ENCODE measurements around the gene WWOX.

Gene WWOX

GRCh38 chr16:79011282-79011681, 911.8 kb downstream of the WWOX start:
- Histone ChIP-seq H3K4me3 (replicated peaks; ENCODE audit: low read depth, low read length) (no peak overlapping the region), H3K36me3 (ENCODE audit: control insufficient read depth, insufficient read depth, low read length) (no peaks in the 10 kb centered on the region), H3K27me3 (replicated peaks; ENCODE audit: control insufficient read depth, insufficient read depth, low read length) (no peaks in the 10 kb centered on the region)
- no peak for TF ChIP-seq CTCF (IDR thresholded peaks at IDR 0.05; ENCODE audit: insufficient read depth, low read length, poor library complexity, severe bottlenecking)
- DNase-seq (ENCODE audit: extremely low read depth, insufficient read length): no peak

GRCh38 chr16:79012671-79013434, 913.4 kb downstream of the WWOX start:
- TF ChIP-seq CTCF (IDR thresholded peaks at IDR 0.05; ENCODE audit: insufficient read depth, low read length, poor library complexity, severe bottlenecking): no peak
- peak; percentile 13 for DNase-seq (ENCODE audit: extremely low read depth, insufficient read length)
- Histone ChIP-seq H3K27me3 (replicated peaks; ENCODE audit: control insufficient read depth, insufficient read depth, low read length) (no peaks in the 10 kb centered on the region), H3K36me3 (ENCODE audit: control insufficient read depth, insufficient read depth, low read length) (no peaks in the 10 kb centered on the region), H3K4me3 (replicated peaks; ENCODE audit: low read depth, low read length) (no peak overlapping the region)

GRCh38 chr16:79013930-79014660, 914.6 kb downstream of the WWOX start:
- TF ChIP-seq CTCF (IDR thresholded peaks at IDR 0.05; ENCODE audit: insufficient read depth, low read length, poor library complexity, severe bottlenecking): no peak
- DNase-seq (ENCODE audit: extremely low read depth, insufficient read length): no peak
- Histone ChIP-seq H3K4me3 (replicated peaks; ENCODE audit: low read depth, low read length) (no peak overlapping the region), H3K27me3 (replicated peaks; ENCODE audit: control insufficient read depth, insufficient read depth, low read length) (no peaks in the 10 kb centered on the region; the same call in 1 of the 2 replicates), H3K36me3 (ENCODE audit: control insufficient read depth, insufficient read depth, low read length) (no peaks in the 10 kb centered on the region)

DNA sequence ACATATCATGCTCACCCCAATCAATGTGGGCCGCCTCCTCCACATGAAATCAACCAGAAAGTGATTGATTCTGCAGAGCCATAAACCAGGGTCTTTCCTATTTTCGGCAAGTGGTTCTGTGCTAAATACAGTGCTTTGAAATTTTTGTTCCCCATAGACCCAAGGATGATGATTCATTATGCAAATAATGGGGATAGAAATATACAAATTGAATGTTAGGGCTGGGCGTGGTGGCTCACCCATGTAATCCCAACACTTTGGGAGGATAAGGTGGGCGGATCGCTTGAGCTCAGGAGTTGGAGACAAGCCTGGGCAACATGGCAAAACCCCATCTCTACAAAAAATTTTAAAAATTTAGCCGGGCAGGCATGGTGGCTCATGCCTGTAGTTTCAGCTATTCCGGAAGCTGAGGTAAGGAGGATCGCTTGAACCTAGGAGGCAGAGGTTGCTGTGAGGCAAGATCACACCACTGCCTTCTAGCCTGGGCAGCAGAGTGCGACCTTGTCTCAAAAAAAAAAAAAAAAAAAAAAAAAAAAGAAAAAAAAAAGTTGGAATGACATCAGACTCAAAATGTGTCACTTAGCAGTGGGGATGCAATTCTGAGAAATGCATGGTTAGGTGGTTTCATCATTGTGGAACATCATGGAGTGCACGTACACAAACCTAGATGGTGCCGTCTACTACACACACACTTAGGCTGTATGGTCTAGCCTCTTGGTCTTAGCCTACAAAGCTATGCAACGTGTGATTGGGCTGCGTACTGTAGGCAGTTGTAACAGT, 919.4 kb downstream of the WWOX start:
- no peak for TF ChIP-seq CTCF (IDR thresholded peaks at IDR 0.05; ENCODE audit: insufficient read depth, low read length, poor library complexity, severe bottlenecking)
- no peak for DNase-seq (ENCODE audit: extremely low read depth, insufficient read length)
- Histone ChIP-seq H3K36me3 (ENCODE audit: control insufficient read depth, insufficient read depth, low read length) (no peaks in the 10 kb centered on the region), H3K27me3 (replicated peaks; ENCODE audit: control insufficient read depth, insufficient read depth, low read length) (no peaks in the 10 kb centered on the region; the same call in none of the 2 replicates), H3K4me3 (replicated peaks; ENCODE audit: low read depth, low read length) (no peak overlapping the region)

DNA sequence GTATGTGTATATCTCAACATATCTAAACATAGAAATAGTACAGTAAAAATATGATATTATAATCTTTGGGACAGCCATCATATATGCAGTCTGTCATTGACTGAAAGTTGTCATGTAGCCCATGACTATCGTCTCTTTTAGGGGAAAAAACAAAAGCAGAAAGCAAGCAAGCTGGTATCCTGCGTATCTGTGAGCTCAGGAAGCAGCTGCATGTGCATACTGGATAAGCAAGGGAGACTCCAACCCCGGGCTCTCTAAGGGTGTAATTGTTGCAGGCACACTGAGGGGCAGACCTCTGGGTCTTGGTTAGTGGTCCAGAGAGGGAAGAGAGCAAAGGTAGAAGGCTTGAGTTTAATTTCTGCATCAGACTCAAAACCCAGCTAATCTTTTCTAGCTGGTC, 920.0 kb downstream of the WWOX start:
- no peaks in the 10 kb centered on the region; the same call in none of the 2 replicates for H3K27me3 ChIP-seq (replicated peaks; ENCODE audit: control insufficient read depth, insufficient read depth, low read length)
- DNase-seq (ENCODE audit: extremely low read depth, insufficient read length): no peak
- no peaks in the 10 kb centered on the region for H3K36me3 ChIP-seq (ENCODE audit: control insufficient read depth, insufficient read depth, low read length)
- H3K4me3 ChIP-seq (replicated peaks; ENCODE audit: low read depth, low read length): no peak overlapping the region
- no peak for TF ChIP-seq CTCF (IDR thresholded peaks at IDR 0.05; ENCODE audit: insufficient read depth, low read length, poor library complexity, severe bottlenecking)
